Myocyte (in vitro differentiated cells): ENCODE measurements around the gene GDAP1L1. TPM values are rescaled to one million over a fixed set of nuclear protein-coding genes. Genes with fewer than 3 reads are reported as not detected.
"Not testable (repeated sequence)": the region's sequence is repeated elsewhere in the genome, so short reads cannot be mapped to it uniquely, and the experiment has no call there.

Experiments
- DNase-seq: peaks from one replicate; pipeline ENCODE4 v3.0.0-alpha.2; 2012; ENCODE audit warnings: low read depth
- total RNA-seq: library from RNA; depleted of rRNA; stranded (reverse); fragments of >200 nt; gene quantifications from 2 replicates; pipeline ENCODE4 v1.2.3, GENCODE V29; 2014

GDAP1L1 gene
- total RNA-seq, 1 donor from 2014 or later: 0.11 TPM

DNA sequence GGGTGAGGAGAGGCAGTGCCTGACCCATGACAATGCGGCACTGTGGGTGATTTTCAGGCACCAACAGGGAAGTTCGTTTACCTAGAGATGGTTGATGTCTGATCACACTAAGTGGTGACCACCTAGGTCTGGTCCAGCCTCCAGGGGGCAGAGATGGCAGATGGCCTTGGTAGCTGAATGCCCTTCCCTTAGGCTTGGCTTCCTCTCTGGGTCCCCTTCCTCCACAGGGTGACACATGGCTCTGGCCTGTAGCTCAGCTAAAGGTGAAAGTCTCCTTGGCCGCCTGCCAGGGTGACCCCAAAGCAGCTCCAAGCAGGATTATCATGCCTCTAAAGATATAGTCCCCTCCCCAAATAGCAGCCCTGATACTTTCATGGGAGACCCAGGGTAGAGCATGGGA, 6.4 kb downstream of the GDAP1L1 start:
- DNase-seq: no peak

DNA sequence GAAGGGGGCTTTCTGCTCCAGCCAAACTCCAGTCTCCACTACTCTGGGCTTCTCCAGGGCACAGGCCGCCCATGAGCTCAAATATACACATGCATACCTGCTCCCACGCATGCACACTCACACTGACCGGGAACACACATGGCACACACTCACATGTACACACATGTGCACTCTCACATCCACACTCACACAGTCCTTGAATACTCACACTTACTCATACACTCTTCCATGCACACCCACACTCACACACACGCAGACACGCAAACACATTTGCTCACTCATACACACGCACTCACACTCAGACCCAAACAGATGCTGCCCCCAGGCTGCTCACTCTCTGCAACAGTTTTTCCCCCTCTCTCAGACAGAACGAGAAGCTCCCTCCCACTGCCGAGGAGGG, 7.0 kb downstream of the GDAP1L1 start:
- no peak for DNase-seq

DNA sequence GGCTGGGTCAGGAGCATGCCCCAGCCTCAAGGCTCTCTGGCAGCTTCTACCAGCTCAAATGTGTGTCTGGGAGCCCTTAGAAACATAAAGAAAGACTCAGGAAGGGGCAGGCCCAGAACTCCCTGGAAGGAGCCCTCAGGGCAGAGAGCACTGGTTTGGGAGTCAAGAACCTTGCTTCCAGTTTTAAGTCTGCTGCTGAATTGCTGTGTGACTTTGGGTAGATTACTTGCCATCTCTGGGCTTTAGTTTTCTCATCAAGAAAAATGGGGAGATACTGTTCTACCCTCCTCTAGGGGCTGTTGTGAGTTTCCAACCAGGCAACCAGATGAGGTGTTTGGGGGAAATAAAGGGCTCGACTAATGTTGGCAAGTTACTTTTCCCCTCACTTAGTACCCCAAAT, 8.8 kb downstream of the GDAP1L1 start:
- DNase-seq: no peak

DNA sequence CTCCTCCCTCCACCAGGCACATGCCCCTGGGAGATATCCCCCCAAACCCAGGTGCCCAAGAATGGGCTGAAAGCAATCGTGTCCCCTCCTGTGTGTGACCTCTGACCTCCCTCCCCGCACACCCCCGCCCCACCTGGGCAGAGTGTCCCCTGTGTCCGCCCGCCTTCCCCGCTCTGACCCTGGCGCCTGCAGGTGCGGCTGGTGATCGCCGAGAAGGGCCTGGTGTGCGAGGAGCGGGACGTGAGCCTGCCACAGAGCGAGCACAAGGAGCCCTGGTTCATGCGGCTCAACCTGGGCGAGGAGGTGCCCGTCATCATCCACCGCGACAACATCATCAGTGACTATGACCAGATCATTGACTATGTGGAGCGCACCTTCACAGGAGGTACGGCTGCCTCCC, 9.9 kb downstream of the GDAP1L1 start:
- DNase-seq: no peak

DNA sequence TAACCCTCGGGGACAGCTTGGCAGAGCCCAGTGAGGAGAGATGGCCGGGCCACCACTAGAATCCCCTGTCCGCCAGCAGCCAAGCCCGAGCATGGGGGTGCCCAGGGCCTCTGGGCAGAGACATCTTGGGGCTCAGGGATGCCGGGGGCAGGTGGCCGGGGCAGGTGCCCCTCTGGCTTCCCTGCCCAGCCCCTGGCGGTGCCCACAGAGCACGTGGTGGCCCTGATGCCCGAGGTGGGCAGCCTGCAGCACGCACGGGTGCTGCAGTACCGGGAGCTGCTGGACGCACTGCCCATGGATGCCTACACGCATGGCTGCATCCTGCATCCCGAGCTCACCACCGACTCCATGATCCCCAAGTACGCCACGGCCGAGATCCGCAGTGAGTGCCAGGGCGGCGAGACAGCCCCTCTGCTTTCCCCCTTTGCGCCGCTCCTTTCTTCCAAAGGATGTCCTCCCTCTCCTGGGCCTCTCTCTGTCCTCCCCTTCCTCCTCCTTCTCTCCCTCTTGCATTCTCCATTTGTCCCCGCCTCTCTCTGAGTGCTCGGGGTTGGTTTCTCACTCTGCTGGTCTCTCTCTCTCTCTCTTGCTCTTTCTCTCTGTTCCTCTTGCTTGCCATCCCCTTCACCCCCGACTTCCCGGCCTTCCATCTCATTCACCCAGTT, 11.2 kb downstream of the GDAP1L1 start:
- no peak for DNase-seq

DNA sequence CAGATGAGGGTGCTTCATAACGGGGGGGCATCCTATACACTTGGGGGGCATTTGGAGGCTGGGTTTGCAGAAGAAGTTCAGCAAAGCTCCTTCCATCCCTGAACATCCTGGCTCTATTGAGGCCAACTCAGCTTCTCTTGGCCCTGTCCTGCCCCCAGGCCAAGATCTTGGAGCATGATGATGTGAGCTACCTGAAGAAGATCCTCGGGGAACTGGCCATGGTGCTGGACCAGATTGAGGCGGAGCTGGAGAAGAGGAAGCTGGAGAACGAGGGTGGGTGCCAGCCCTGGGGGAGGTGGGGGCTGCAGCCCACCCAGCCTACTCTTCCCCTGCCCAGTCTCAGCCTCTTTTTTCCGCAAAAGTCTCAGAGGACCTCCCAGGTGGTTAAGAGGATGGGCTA, 17.2 kb downstream of the GDAP1L1 start:
- peak; percentile 19 for DNase-seq

DNA sequence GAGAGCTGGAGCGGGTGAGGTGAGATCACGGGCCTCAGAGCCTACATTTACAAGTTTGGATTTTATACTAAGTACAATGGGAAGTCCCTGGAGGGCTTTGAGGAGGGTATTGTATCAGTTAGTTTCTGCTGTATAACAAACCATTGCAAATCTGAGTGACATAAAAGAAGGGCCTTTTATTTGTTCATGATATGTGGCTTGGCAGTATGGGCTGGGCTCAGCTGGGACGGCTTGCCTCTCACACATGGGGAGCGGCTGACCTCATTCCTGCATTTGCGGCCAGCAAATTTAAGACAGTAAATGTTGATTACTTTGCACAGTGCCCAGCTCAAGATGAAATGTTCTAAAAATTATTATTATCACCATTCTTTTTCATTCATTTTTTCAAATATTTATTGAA, 21.7 kb downstream of the GDAP1L1 start:
- DNase-seq: no peak

DNA sequence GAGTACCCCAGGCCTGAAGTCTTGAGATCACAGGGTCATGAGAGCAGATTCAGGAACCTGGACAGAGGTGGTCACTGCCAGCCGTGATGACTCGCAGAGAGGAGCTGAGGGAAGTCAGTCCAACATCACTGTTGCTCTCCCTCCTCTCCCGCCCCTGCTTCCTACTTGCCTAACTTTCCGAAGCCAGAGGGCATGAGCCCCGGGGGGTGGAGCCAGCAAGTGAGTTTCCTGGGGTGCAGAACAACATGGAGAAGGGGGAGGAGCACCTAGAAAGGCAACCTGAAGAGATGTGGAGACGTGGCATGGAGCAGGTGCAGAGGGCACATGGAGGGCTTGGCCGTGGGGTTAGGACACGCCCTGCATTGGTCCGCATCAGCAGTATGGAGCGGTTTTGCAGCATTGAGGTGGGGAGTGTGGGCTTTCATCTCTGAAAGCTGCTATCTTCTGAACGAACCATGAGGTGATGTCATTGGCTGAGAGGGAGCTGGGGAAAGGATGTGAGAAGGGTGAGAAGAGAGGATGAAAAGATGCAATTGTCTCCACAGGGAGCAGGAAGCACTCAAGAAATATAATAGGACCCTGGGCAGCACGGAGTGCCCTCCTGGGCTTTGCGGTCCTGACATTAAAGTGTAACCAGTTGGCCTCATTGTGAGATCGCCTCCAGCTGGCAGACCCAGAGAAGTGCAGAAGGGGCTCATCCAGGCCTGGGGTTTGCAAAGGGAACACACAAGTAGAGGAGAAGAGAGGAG, 25.0 kb downstream of the GDAP1L1 start:
- DNase-seq: no peak

DNA sequence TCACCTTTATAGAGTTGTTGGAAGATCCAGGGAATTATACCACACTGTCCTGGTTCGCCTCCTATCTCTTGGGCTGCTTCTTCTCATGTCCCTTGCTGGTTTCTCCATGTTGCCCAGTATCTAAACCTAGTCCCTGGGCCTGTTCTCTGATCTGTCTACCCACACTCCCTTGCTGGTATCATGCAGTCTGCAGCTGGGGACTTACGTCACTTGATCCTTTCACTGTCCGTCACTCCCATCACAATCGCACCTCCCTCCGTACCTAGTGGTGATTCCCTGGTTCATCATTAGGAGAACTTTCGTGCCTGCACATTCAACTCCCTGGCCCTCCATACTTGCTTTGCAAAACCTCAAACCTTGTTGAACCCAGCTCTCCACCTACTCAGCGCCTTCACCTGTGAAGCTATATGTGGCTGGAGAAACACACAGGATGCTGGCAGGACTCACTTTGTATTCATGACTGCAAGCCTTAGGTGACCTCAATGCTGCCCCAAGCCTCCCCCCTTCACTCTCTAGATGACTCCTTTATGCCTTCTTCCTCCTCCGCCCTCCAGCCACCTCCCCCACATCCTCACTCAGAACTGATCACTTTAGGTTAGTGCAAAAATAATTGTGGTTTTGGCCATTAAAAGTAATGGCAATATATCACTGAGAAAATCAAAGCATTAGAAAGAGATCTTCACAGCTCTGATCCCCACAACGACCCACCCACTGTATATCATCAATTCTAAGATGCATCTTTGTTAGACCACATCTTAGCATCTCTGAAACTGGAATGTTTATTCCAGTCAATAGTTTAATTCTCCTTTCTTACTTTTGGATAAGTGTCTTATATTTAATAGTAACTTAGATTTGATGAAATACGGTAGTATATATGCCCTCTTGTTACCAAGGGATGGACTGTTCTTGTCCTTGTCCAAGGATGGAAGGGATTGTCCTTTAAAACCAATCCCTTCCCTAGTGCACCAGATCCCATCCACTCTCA, 26.4 kb downstream of the GDAP1L1 start:
- no peak for DNase-seq

DNA sequence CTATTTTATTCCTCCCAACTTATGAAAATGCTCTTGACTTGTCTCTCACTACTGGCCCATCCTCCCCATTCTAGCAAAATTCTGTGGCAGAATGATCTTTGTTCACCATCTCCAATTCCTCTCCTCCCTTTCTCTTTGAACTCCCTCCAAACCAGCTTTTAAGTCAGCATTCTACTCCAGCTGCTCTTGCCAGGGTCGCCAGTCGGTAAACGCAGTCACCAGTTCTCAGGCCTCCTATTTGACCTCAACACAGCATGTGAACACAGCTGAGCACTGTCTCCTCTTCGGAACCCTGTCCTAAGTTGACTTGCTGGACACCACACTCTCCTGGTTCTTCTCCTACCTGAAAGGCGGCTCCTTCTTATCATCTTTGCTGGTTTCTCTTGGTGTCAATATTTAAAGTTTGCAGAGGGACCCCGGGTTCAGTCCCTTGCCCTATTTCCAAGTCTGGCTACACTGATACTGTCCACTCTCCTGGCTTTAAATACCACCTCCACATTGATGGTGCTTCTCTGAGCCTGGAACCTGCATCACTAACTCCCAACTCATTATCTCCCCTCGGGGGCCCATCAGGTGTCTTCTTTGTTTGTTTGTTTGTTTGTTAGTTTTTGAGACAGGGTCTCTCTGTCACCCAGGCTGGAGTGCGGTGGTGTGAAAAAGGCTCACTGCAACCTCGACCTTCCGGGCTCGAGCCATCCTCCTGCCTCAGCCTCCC, 27.4 kb downstream of the GDAP1L1 start:
- peak; percentile 5 for DNase-seq

DNA sequence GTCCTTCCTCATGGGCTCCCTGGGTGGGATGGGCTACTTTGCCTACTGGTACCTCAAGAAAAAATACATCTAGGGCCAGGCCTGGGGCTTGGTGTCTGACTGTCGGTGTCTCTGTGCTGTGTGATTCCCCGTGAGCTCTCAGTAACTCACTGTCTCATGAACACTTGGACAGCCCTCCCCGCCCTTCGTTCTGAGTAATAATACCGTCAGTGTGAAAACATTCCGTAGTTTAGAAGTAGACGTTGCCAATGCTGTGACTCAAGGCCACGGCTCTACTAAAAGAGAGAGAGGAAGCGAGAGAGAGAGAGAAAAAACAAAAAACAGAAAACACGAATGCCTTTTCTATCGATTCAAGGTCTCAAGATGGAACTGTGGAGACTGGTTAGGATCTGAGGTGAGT, 32.1 kb downstream of the GDAP1L1 start:
- peak; percentile 55 for DNase-seq

DNA sequence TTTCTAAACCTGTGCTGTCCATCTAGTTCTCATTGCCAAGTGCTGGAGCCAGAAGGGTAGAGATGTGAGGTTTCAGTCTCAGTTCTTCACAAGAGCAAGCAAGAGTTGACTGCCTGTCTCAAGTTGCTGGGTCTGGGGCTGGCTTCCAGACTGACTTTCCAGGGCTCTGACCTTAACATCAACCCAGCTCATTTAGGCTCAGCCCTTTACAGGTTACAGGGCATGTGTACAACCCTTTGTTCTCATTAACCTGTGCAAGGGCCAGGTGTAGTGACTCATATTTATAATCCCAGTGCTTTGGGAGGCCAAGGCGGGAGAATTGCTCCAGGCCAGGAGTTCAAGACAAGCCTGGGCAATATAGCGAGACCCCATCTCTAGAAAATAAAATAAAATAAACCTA, 33.3 kb downstream of the GDAP1L1 start:
- DNase-seq: no peak

DNA sequence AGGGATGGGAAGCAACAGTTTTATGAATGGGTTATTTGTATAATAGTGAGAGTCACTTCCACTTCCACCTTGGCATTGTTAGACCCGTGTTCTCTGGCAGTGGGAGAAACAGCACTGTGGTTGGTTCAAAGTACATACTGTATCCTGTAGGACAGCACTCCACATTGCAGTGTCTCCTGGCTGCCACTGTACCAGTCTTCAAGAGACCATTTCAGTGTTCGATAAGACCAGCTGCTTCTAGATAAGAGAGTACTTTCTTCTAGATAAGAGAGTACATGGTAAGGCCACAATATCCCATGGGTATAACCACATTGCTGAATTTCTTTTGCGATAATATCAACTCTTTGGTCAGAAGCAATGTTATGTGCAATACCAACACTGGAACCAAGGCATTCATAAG, 35.1 kb downstream of the GDAP1L1 start:
- no peak for DNase-seq

DNA sequence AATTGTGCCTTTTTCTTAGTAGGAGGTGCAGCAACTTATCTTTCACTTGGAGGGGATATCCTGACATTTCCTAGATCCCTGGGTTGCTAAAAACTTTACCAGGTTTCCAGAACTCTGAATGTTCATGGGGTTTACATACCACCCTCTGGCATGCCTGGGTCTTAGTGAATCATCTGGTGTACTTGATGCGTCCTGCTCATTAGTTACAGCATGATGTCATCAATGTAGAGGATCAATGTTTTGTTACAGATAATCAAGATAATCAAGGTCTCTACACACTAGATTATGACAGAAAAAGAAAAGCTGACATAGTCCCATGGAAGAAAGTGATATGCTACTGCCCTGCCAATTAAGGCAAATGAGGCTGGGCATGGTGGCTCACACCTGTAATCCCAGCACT, 36.9 kb downstream of the GDAP1L1 start:
- no peak for DNase-seq

DNA sequence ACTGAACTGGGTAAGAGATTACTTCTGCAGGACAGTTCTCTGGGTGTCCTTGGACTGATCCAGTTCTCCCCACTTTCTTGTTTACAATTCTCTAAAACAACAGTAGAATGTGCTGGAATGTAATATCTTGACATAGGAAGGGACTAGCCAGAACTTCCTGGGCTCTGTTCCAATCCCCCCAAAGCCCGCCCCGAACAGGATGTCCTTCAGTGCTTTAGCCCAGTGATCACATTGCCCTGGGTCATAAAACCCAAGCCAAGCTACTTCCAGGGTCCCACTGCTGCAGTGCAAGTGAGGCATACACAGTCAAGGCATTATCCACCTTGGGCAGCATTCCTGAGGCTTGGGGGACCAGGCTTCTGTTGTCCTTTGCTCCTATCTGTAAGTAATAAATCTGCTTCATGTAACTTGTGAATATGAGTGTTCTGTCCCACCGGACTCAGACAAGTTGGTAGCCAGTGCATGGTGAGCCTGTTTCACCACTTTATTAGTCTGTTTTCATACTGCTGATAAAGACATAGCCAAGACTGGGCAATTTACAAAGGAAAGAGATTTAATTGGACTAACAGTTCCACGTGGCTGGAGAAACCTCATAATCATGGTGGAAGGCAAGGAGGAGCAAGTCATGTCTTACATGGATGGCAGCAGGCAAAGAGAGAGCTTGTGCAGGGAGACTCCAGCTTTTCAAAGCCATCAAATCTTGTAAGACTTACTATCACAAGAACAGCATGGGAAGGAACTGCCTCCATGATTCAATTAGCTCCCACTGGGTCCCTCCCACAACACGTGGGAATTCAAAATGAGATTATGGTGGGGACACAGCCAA, 40.4 kb downstream of the GDAP1L1 start:
- DNase-seq: no peak

DNA sequence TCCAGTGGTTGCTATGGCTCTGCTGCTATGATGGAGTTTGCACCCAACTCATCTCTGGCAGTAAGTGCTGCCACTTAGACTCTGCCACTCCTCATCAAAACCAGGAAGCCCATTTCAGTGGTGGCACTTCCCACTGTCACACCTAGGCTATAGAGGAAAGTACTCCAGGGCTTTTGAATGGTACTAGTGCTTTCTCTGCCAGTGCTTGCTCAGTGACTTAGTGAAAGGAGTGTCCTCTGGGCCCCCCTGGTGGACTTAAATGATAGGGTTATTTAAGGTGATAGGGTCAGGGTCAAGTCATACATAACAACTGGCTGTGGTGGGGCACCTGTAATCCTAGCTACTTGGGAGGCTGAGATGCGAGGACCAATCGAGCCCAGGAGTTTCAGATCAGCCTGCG, 41.1 kb downstream of the GDAP1L1 start:
- no peak for DNase-seq

DNA sequence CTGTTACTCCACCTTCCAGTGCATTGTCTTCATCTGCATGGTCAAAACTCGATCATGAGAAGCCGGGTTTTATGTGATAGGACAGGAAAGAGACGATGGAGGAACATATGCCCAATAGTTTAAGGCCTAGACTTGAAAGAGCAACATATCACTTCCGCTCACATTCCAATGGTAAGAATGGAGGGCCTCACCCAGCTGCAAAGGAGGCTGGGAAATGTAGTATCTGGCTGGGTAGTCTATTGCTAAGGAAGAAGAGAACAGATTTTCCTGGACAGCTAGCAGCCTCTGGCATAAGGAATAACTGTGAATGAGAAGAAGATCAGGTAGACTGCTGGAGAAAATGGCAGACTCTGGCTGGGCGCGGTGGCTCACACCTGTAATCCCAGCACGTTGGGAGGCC, 44.6 kb downstream of the GDAP1L1 start:
- no peak for DNase-seq

DNA sequence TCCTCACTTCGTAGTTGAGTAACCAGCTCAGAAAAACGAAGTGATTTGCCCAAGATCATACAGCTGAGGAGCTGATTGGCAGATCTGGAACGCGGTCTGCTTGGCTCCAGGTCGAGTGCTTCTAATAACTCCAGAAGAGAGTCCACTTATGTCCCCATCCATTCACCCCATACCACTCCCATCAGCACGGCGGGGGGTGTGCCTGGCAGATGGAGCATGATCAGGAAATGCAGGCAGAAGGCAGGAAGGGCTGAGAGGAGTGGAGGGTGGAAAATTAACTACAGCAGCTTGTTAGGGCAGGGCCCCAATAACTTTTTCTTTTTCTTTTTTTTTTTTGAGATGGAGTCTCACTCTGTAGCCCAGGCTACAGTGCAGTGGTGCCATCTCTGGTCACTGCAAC, 48.9 kb downstream of the GDAP1L1 start:
- DNase-seq: no peak

DNA sequence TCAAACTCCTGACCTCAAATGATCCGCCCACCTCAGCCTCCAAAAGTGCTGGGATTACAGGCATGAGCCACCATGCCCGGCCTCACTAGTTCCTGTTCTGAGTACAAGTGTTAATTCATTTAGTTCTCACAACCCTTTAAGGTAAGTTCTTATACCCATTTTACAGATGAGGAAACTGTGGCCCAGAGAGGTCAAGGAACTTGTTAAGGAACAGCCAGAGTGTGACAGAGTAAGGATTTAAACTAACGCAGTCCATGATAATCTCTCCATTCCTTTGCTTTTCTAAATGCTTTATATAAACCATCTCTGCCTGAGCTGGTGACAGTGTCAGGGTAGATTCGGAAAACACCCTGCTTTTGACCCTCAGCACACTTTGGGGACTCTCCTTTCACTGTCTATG, 50.6 kb downstream of the GDAP1L1 start:
- DNase-seq: no peak

DNA sequence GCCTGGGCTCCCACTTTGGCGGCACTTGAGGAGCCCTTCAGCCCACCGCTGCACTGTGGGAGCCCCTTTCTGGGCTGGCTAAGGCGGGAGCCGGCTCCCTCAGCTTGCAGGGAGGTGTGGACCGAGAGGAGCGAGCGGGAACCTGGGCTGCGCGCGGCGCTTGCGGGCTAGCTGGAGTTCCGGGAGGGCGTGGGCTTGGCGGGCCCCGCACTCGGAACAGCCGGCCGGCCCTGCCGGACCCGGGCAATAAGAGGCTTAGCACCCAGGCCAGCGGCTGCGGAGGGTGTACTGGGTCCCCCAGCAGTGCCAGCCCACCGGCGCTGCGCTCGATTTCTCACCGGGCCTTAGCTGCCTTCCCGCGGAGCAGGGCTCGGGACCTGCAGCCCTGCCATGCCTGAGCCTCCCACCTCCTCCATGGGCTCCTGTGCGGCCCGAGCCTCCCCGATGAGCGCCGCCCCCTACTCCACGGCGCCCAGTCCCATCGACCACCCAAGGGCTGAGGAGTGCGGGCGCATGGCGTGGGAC, 52.0 kb downstream of the GDAP1L1 start:
- not testable (repeated sequence) for DNase-seq
